Body of pancreas (tissue), 4 donors: ENCODE data around the gene KCNT2.

Experiments
- CTCF ChIP-seq, 7 experiments: fragments of 450-650 bp in 4 of 7; fragments of 200-600 bp in 3 of 7; sonication (generic) in 3 of 7; IDR thresholded peaks; one replicate each; pipeline ENCODE4 v1.5.1; 2016 to 2019; ENCODE audit warnings: antibody characterized with exemption in 7 of 7
- POLR2A ChIP-seq, 3 donors: fragments of 450-650 bp; IDR thresholded peaks; one replicate each; pipeline ENCODE4 v1.6.1; 2016; ENCODE audit warnings: antibody characterized with exemption in 3 of 3, mild to moderate bottlenecking in 2 of 3

DNA sequence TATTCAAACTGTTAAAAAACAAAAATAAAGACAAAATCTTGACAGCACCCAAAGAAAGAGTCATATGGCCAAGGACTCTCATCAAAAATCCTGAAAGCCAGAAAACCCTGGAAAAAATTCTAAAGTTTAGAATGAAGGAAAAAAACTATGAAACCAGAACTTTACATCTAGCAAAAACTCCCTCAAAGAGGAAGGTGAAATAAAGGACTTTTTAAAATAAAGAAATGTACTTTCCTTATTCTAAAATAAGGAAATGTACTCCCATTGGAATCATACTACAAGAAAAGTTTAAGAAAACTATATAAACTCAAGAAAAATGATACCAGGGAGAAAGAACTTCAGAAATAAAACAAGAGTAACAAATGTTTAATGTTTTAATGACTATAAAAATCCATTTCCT lies 206.3 kb downstream of the KCNT2 start:
- no peak for TF ChIP-seq POLR2A (IDR thresholded peaks at IDR 0.05)
- no peak for TF ChIP-seq CTCF (IDR thresholded peaks at IDR 0.05)
